Measurements from ENCODE around the gene FAXC.

GRCh38 chr6:99250476-99250875, 99.0 kb downstream of the FAXC start:
- no peak for TF ChIP-seq CTCF (IDR thresholded peaks at IDR 0.05)
- no peak for TF ChIP-seq POLR2A (IDR thresholded peaks at IDR 0.05)
- TF ChIP-seq POLR2AphosphoS5 (IDR thresholded peaks at IDR 0.05; ENCODE audit: insufficient read depth in 1 of 2, low read depth in 1 of 2) = no peak
